Vagina (tissue), 2 donors: ENCODE measurements around the gene ATP8B3.

Experiments
- CTCF ChIP-seq, 3 experiments: fragments of 450-650 bp in 2 of 3; fragments of 200-600 bp in 1 of 3; sonication (generic) in 1 of 3; IDR thresholded peaks; one replicate each; pipeline ENCODE4 v1.5.1; 2017 to 2019; ENCODE audit warnings: antibody characterized with exemption in 3 of 3, mild to moderate bottlenecking in 2 of 3, moderate library complexity in 2 of 3
- POLR2A ChIP-seq, 2 donors: fragments of 450-650 bp; IDR thresholded peaks; one replicate each; pipeline ENCODE4 v1.6.1; 2017; ENCODE audit warnings: antibody characterized with exemption in 2 of 2, mild to moderate bottlenecking in 2 of 2, moderate library complexity in 2 of 2
- POLR2AphosphoS5 ChIP-seq, 2 donors: sonication (generic); formaldehyde crosslinking; IDR thresholded peaks; one replicate each; pipeline ENCODE4 v1.9.0; 2017; ENCODE audit warnings: antibody characterized with exemption in 2 of 2, mild to moderate bottlenecking in 2 of 2, low read depth in 1 of 2; ENCODE audit not compliant: insufficient read depth in 1 of 2

GRCh38 chr19:1786668-1787067 is 25.4 kb downstream of the ATP8B3 start:
- TF ChIP-seq CTCF (IDR thresholded peaks at IDR 0.05) (no peak), POLR2A (IDR thresholded peaks at IDR 0.05) (no peak), POLR2AphosphoS5 (IDR thresholded peaks at IDR 0.05; ENCODE audit: insufficient read depth in 1 of 2, low read depth in 1 of 2) (no peak)
